SU-DHL-6 (cell line): ENCODE results near the gene MEF2C.

Source experiments
- H2AFZ ChIP-seq: fragments of 200-600 bp; sonication (generic); 2 replicates; pipeline ENCODE4 v1.6.1; 2014; ENCODE audit warnings: low read depth, mild to moderate bottlenecking, moderate library complexity, mixed read lengths, antibody characterized with exemption, low read length; ENCODE audit not compliant: severe bottlenecking
- H3F3A ChIP-seq: fragments of 200-600 bp; shearing (Covaris generic); 2 replicates; pipeline ENCODE4 v1.6.0; 2016; ENCODE audit warnings: antibody characterized with exemption, mild to moderate bottlenecking; ENCODE audit not compliant: insufficient read depth
- H3K27ac ChIP-seq: fragments of 200-600 bp; sonication (generic); 2 replicates; pipeline ENCODE4 v1.5.1; 2016; ENCODE audit warnings: low read depth, mild to moderate bottlenecking, low read length, moderate library complexity, mixed read lengths
- H3K27me3 ChIP-seq: fragments of 200-600 bp; sonication (generic), shearing (Covaris generic); 2 replicates; pipeline ENCODE4 v1.6.0; 2014; ENCODE audit warnings: mild to moderate bottlenecking, low read length
- H3K36me3 ChIP-seq: fragments of 200-600 bp; sonication (generic); 2 replicates; pipeline ENCODE4 v1.6.1; 2014; ENCODE audit warnings: mild to moderate bottlenecking, low read length, mixed read lengths
- H3K4me2 ChIP-seq: fragments of 300-600, 200-600 bp; shearing (Covaris generic), sonication (generic); 2 replicates; pipeline ENCODE4 v1.6.0; 2014; ENCODE audit warnings: low read length, low read depth, mild to moderate bottlenecking; ENCODE audit not compliant: poor library complexity, severe bottlenecking
- H3K4me3 ChIP-seq: fragments of 200-600 bp; sonication (generic); 2 replicates; pipeline ENCODE4 v1.5.1; 2014; ENCODE audit warnings: antibody characterized with exemption, low read length, mild to moderate bottlenecking, mixed read lengths; ENCODE audit not compliant: insufficient read depth, poor library complexity, severe bottlenecking
- H3K79me2 ChIP-seq: fragments of 200-600 bp; sonication (generic); 2 replicates; pipeline ENCODE4 v1.6.1; 2014; ENCODE audit warnings: mild to moderate bottlenecking, low read length, moderate library complexity; ENCODE audit not compliant: insufficient read depth
- H3K9ac ChIP-seq: fragments of 200-600 bp; sonication (generic); 2 replicates; pipeline ENCODE4 v1.7.0; 2014; ENCODE audit warnings: mild to moderate bottlenecking, low read length
- H3K9me2 ChIP-seq: fragments of 200-600 bp; sonication (generic); replicated peaks from 2 replicates; pipeline ENCODE4 v1.6.1; 2014; ENCODE audit warnings: low read length; ENCODE audit not compliant: insufficient read depth
- H3K9me3 ChIP-seq: fragments of 200-600 bp; sonication (generic); 2 replicates; pipeline ENCODE4 v1.6.1; 2014; ENCODE audit warnings: low read length, mixed read lengths; ENCODE audit not compliant: insufficient read depth
- H4K20me1 ChIP-seq: fragments of 200-600 bp; sonication (generic); 2 replicates; pipeline ENCODE4 v1.6.1; 2014; ENCODE audit warnings: low read depth, mild to moderate bottlenecking, antibody characterized with exemption, low read length, moderate library complexity, mixed read lengths
- EZH2phosphoT487 ChIP-seq: fragments of 200-600 bp; sonication (generic), shearing (Covaris generic); conservative IDR thresholded peaks from 2 replicates; pipeline ENCODE4 v1.6.1; 2018; ENCODE audit warnings: mild to moderate bottlenecking, antibody characterized with exemption, low read length, moderate library complexity, mixed read lengths
- TF ChIP-seq, protein P1 (sequence below): fragments of 200-600 bp; sonication (generic); IDR thresholded peaks from one replicate; pipeline ENCODE4 v1.5.1; 2017; ENCODE audit warnings: antibody characterized with exemption, mild to moderate bottlenecking, low read length, moderate library complexity; ENCODE audit not compliant: insufficient read depth, poor library complexity, severe bottlenecking

Gene MEF2C

DNA sequence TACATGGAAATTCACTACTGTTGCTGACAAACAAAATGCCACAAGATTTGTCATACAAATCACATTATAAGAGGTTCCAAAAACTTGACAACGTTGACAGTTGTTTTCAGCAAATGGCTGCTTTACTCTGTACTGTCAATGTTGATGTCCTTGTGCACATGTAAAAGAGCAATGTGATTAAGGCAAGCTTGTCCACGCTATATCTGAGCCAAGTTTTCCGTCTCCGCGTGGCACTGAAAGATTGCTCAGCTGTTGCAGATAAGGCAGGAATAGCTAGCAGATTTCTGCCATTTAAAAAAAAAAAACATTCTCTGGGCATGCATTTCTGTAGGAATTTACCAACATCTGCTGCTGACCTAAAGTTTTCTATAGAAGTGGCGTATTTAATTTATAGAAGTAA is 46.4 kb upstream of the MEF2C start:
- Histone ChIP-seq H3K36me3 (no peaks in the 10 kb centered on the region), H3F3A (no peaks in the 10 kb centered on the region), H2AFZ (no peak overlapping the region), H3K4me2 (no peak overlapping the region), H3K9ac (no peak overlapping the region), H3K9me3 (no peaks in the 10 kb centered on the region), H3K79me2 (no peaks in the 10 kb centered on the region), H3K9me2 (no peaks in the 10 kb centered on the region), H3K4me3 (no peak overlapping the region), H4K20me1 (no peaks in the 10 kb centered on the region), H3K27ac (no peak overlapping the region), H3K27me3 (no peaks in the 10 kb centered on the region)
- TF ChIP-seq, protein P1, sequence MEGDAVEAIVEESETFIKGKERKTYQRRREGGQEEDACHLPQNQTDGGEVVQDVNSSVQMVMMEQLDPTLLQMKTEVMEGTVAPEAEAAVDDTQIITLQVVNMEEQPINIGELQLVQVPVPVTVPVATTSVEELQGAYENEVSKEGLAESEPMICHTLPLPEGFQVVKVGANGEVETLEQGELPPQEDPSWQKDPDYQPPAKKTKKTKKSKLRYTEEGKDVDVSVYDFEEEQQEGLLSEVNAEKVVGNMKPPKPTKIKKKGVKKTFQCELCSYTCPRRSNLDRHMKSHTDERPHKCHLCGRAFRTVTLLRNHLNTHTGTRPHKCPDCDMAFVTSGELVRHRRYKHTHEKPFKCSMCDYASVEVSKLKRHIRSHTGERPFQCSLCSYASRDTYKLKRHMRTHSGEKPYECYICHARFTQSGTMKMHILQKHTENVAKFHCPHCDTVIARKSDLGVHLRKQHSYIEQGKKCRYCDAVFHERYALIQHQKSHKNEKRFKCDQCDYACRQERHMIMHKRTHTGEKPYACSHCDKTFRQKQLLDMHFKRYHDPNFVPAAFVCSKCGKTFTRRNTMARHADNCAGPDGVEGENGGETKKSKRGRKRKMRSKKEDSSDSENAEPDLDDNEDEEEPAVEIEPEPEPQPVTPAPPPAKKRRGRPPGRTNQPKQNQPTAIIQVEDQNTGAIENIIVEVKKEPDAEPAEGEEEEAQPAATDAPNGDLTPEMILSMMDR: no peak
- no peak for TF ChIP-seq EZH2phosphoT487

DNA sequence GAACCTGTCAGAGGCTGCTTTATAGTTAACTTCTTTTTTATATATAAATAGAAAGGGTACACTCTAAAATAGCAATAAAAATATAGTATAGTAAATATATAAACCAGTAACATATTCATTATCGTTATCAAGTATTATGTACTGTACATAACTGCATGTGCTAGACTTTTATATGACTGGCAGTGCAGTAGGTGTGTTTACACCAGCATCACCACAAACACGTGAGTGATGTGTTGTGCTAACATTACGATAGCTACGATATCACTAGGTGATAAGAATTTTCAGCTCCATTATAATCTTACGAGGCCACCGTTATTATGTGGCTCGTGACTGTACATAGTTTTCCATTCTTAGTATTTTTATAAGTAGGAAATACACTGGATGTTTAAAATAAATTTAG is 43.8 kb upstream of the MEF2C start:
- H3K36me3 ChIP-seq: no peaks in the 10 kb centered on the region
- H2AFZ ChIP-seq: no peak overlapping the region
- H3F3A ChIP-seq: no peaks in the 10 kb centered on the region
- no peak overlapping the region for H3K27ac ChIP-seq
- no peaks in the 10 kb centered on the region for H3K9me3 ChIP-seq
- no peak overlapping the region for H3K4me3 ChIP-seq
- no peaks in the 10 kb centered on the region for H3K27me3 ChIP-seq
- TF ChIP-seq, protein P1: no peak
- TF ChIP-seq EZH2phosphoT487: no peak
- H3K9ac ChIP-seq: no peak overlapping the region
- no peak overlapping the region for H3K4me2 ChIP-seq
- H4K20me1 ChIP-seq: no peaks in the 10 kb centered on the region
- no peaks in the 10 kb centered on the region for H3K79me2 ChIP-seq
- no peaks in the 10 kb centered on the region for H3K9me2 ChIP-seq

DNA sequence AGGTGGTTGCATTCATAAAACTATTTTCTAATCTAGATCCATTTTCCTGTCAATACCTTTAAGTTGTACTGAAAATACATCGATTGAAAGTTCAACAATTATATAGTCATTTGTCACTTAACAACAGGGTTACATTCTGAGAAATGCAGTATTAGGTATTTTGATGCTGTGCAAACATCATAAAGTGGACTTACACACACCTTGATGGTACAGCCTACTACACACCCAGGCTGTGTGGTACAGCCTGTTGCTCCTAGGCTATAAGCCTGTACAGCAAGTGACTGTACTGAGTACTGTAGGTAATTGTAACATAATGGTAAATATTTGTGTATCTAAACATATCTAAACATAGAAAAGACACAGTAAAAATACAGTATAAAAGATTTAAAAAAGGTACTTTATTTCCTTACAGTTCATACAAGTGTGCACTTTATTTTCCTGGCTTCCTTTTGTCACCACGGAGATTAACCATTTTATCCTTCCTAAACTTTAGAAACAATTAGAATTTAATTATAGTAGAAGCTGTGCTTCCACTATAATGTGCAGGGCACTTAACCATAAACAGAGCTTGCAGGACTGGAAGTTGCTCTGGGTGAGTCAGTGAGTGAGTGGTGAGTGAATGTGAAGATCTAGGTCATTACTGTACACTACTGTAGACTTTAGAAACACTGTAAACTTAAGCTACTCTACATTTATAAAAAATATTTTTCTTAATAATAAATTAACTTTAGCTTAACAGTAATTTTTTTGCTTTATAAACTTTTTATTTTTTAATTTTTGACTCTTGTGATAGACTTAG is 42.9 kb upstream of the MEF2C start:
- Histone ChIP-seq H4K20me1 (no peaks in the 10 kb centered on the region), H3K36me3 (no peaks in the 10 kb centered on the region), H3K4me3 (no peak overlapping the region), H3K9ac (no peak overlapping the region), H2AFZ (no peak overlapping the region), H3K27me3 (no peaks in the 10 kb centered on the region), H3K27ac (no peak overlapping the region), H3K4me2 (no peak overlapping the region), H3K9me2 (no peaks in the 10 kb centered on the region), H3K9me3 (no peaks in the 10 kb centered on the region), H3F3A (no peaks in the 10 kb centered on the region), H3K79me2 (no peaks in the 10 kb centered on the region)
- TF ChIP-seq EZH2phosphoT487: no peak
- TF ChIP-seq, protein P1: no peak
